ENCODE results near the gene ZNF142.

DNA sequence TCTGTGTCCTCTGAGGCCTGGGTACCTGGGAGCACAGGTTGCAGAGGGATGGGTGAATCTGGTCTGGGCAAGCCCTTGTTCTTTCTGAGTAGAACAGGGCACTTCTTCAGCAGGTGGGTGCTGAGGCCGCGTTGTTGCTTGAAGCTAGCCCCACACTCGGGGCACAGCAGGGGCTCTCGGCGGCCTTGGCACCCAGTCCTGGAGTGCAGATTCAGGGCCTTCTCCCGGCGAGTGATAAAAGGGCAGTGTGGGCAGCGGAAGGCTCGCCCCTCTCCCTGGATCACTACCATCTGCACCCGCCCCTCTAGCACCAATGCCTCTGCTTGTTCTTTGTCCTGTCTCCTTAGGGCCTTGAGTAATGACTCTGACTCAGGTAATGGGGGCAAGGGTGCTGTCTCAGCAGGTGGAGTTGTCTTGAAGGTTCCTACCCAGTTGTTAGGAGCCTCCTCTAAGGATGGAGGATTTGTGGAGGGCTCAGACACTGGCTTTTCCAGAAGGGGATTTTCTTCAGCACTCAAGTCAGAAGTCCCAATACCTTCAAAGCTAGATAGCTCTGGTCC lies 15.6 kb downstream of the ZNF142 start:
- TF ChIP-seq, protein P1, sequence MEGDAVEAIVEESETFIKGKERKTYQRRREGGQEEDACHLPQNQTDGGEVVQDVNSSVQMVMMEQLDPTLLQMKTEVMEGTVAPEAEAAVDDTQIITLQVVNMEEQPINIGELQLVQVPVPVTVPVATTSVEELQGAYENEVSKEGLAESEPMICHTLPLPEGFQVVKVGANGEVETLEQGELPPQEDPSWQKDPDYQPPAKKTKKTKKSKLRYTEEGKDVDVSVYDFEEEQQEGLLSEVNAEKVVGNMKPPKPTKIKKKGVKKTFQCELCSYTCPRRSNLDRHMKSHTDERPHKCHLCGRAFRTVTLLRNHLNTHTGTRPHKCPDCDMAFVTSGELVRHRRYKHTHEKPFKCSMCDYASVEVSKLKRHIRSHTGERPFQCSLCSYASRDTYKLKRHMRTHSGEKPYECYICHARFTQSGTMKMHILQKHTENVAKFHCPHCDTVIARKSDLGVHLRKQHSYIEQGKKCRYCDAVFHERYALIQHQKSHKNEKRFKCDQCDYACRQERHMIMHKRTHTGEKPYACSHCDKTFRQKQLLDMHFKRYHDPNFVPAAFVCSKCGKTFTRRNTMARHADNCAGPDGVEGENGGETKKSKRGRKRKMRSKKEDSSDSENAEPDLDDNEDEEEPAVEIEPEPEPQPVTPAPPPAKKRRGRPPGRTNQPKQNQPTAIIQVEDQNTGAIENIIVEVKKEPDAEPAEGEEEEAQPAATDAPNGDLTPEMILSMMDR (conservative IDR thresholded peaks at IDR 0.05 in 1 of 2, IDR thresholded peaks at IDR 0.05 in 1 of 2; ENCODE audit: low read depth in 1 of 2, low read length in 2 of 2) = no peak
- TF ChIP-seq EZH2 (IDR thresholded peaks at IDR 0.05; ENCODE audit: low read length, missing control alignments) = no peak

Data from fibroblast of lung (primary cell).